ENCODE data around the gene SYCP1. TPM values are rescaled to one million over a fixed set of nuclear protein-coding genes. Genes with fewer than 3 reads are reported as not detected.
"Not testable (repeated sequence)": the region's sequence is repeated elsewhere in the genome, so short reads cannot be mapped to it uniquely, and the experiment has no call there.

The SYCP1 gene
- total RNA-seq, 4 donors from 2014 or later: 0.35 TPM; not detected in 3

DNA sequence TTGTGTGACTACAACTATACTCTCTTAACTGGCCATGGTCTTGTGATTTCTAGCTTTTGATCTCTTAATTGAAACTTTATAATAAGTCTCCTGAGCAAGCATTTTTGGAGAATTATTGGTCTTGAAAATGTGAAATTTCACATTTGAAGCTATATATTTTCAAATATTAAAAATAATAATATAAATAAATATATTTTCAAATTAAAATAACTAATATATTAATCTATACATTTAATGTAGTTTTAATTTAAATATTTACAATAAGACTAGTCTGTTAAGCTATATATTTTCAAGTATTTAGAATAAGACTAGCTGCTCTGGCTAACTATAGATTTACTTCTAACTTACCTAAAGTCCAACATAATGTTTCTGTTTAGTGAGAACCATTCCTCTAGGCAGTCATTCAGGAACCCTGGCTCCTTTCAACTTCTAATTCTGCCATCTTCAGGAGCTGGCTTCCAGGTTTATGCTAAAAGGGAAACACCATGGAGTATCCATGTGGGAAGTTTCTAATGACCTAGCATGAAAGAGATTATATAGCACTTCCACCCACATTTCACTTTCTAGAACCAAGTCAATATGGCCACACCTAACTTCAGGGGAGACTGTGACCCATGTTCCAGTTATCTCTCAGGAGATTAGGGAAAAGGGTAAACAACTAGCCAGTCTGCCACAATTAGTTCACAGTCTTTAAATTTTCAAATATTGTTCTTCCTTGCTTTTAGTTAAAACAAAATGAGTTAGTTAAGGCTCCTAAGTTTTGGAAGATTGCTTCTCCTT lies 143.0 kb downstream of the SYCP1 start:
- no peaks in the 10 kb centered on the region for H3K4me1 ChIP-seq
- TF ChIP-seq POLR2A (IDR thresholded peaks at IDR 0.05) (no peak), CTCF (IDR thresholded peaks at IDR 0.05) (no peak)
- DNase-seq: no peak
- H3K27me3 ChIP-seq: no peaks in the 10 kb centered on the region
- H3K36me3 ChIP-seq: no peaks in the 10 kb centered on the region
- intact Hi-C loops (cut with DNase I; ENCODE audit: low total_unique reads): no loop called here
- no peak overlapping the region for H3K4me3 ChIP-seq
- H3K9me3 ChIP-seq: no peaks in the 10 kb centered on the region
- no peak overlapping the region for H3K27ac ChIP-seq

DNA sequence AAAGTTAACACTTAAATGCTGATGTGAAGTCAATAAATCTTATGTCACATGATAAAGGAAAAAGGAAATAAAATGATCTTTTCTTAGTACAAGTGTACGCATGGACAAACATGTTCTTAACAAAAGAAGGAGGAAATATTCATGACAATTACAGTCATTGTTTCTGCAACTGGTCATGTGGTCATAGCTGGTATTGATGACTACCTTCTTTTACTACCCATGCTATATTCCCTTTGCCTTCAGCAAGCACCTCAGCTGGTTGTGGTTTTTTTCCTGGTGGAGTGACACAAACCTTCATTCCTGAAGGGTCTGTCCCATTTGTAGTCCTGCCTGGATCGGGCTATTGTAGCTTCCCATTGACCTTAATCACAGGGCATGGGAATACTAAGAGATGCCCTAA lies 151.5 kb downstream of the SYCP1 start:
- DNase-seq: no peak
- Histone ChIP-seq H3K27ac (no peak overlapping the region), H3K27me3 (no peaks in the 10 kb centered on the region), H3K4me1 (no peaks in the 10 kb centered on the region), H3K9me3 (no peaks in the 10 kb centered on the region), H3K36me3 (no peaks in the 10 kb centered on the region), H3K4me3 (no peak overlapping the region)
- no peak for TF ChIP-seq CTCF (IDR thresholded peaks at IDR 0.05)
- no peak for TF ChIP-seq POLR2A (IDR thresholded peaks at IDR 0.05)
- intact Hi-C loops (cut with DNase I; ENCODE audit: low total_unique reads): no loop called here

GRCh38 chr1:115012006-115012405 lies 157.3 kb downstream of the SYCP1 start:
- Histone ChIP-seq H3K4me1 (no peaks in the 10 kb centered on the region), H3K9me3 (no peaks in the 10 kb centered on the region), H3K27ac (no peak overlapping the region), H3K4me3 (no peak overlapping the region), H3K27me3 (no peaks in the 10 kb centered on the region), H3K36me3 (no peaks in the 10 kb centered on the region)
- no peak for DNase-seq
- intact Hi-C loops (cut with DNase I; ENCODE audit: low total_unique reads): no loop called here
- TF ChIP-seq POLR2A (IDR thresholded peaks at IDR 0.05): no peak
- TF ChIP-seq CTCF (IDR thresholded peaks at IDR 0.05): no peak

GRCh38 chr1:115012434-115012833 lies 157.8 kb downstream of the SYCP1 start:
- intact Hi-C loops (cut with DNase I; ENCODE audit: low total_unique reads): no loop called here
- no peaks in the 10 kb centered on the region for H3K27me3 ChIP-seq
- H3K9me3 ChIP-seq: no peaks in the 10 kb centered on the region
- no peak overlapping the region for H3K27ac ChIP-seq
- no peaks in the 10 kb centered on the region for H3K4me1 ChIP-seq
- no peak for DNase-seq
- no peak for TF ChIP-seq CTCF (IDR thresholded peaks at IDR 0.05)
- no peaks in the 10 kb centered on the region for H3K36me3 ChIP-seq
- no peak overlapping the region for H3K4me3 ChIP-seq

- no peaks in the 10 kb centered on the region for H3K27me3 ChIP-seq
- H3K27ac ChIP-seq: no peak overlapping the region
- intact Hi-C loops (cut with DNase I; ENCODE audit: low total_unique reads): no loop called here
- H3K4me3 ChIP-seq: no peak overlapping the region
- DNase-seq: no peak
- H3K36me3 ChIP-seq: no peaks in the 10 kb centered on the region
- no peaks in the 10 kb centered on the region for H3K9me3 ChIP-seq
- H3K4me1 ChIP-seq: no peaks in the 10 kb centered on the region
- TF ChIP-seq CTCF (IDR thresholded peaks at IDR 0.05) (no peak), POLR2A (IDR thresholded peaks at IDR 0.05) (no peak)
Observed at GRCh38 chr1:115013792-115014191, 159.1 kb downstream of the SYCP1 start.

GRCh38 chr1:115019549-115019948 lies 164.9 kb downstream of the SYCP1 start:
- H3K36me3 ChIP-seq; intact Hi-C loops (cut with DNase I; ENCODE audit: low total_unique reads); H3K27me3 ChIP-seq; H3K4me3 ChIP-seq; H3K27ac ChIP-seq; H3K9me3 ChIP-seq; H3K4me1 ChIP-seq; DNase-seq: not testable (repeated sequence)

All from uterus (tissue), 4 donors.